Calu3 (cell line): ENCODE measurements around the gene TRA2A. TPM values are rescaled to one million over a fixed set of nuclear protein-coding genes. Genes with fewer than 3 reads are reported as not detected.

ENCODE experiments used
- BruUV-seq: library from RNA; stranded (reverse); fragments of 400-500 nt; replicated peaks from 2 replicates; lab custom pipeline; 2021; lab: Mats Ljungman, UMichigan
- CTCF ChIA-PET: fragments of 300-600 bp; sonication (Branson Sonifier 250); formaldehyde crosslinking; loops from one replicate; lab custom pipeline; 2022; ENCODE audit warnings: antibody characterized with exemption; lab: Charles Lee
- DNase-seq: peaks from one replicate; pipeline ENCODE4 v3.0.0; 2022
- H3K27ac Mint-ChIP-seq: one replicate; pipeline ENCODE4 v1.8.0; 2022; ENCODE audit warnings: mixed read lengths; ENCODE audit not compliant: unreplicated experiment
- H3K27me3 Mint-ChIP-seq: one replicate; pipeline ENCODE4 v1.8.0; 2022; ENCODE audit warnings: mixed read lengths; ENCODE audit not compliant: unreplicated experiment
- H3K36me3 Mint-ChIP-seq: one replicate; pipeline ENCODE4 v1.8.0; 2022; ENCODE audit warnings: mild to moderate bottlenecking, moderate library complexity, mixed read lengths; ENCODE audit not compliant: insufficient read depth, unreplicated experiment
- H3K4me1 Mint-ChIP-seq: one replicate; pipeline ENCODE4 v1.8.0; 2022; ENCODE audit warnings: mild to moderate bottlenecking, low read depth, mixed read lengths; ENCODE audit not compliant: unreplicated experiment
- H3K4me3 Mint-ChIP-seq: one replicate; pipeline ENCODE4 v1.8.0; 2022; ENCODE audit warnings: mild to moderate bottlenecking, low read depth, moderate library complexity, mixed read lengths; ENCODE audit not compliant: unreplicated experiment
- H3K9me3 Mint-ChIP-seq: one replicate; pipeline ENCODE4 v1.8.0; 2022; ENCODE audit warnings: low read depth, mixed read lengths; ENCODE audit not compliant: unreplicated experiment
- CTCF ChIP-seq: fragments of 200-600 bp; IDR thresholded peaks from one replicate; pipeline ENCODE4 v1.8.0; 2022; ENCODE audit warnings: antibody characterized with exemption; ENCODE audit not compliant: unreplicated experiment
- intact Hi-C: fragments of 100-400 bp; cut with micrococcal nuclease; formaldehyde crosslinking; loops from one replicate; pipeline ENCODE4 v1.10.0; 2022; ENCODE audit not compliant: unreplicated experiment
- total RNA-seq: library from RNA; stranded (reverse); gene quantifications from 2 replicates; pipeline ENCODE4 v1.2.3, GENCODE V29; 2022

The TRA2A gene
- total RNA-seq, 1 experiment from 2014 or later: 143 TPM

GRCh38 chr7:23469150-23469960 lies 62.4 kb downstream of the TRA2A start:
- BruUV-seq: no TSS peak
- CTCF ChIA-PET: interaction anchor here (1.2 to 1.3 kb wide), 2 partner anchors 111 to 196 kb away, joined by 4 to 5 read pairs; no protein-coding TSS in a partner anchor

GRCh38 chr7:23468526-23469149 lies 63.1 kb downstream of the TRA2A start:
- Mint-ChIP-seq H3K27ac (peak overlapping the region; percentile 80), H3K27me3 (no peaks in the 10 kb centered on the region), H3K4me3 (peak overlapping the region; percentile 86), H3K4me1 (peaks cover 37% of the 10 kb centered on the region), H3K9me3 (no peaks in the 10 kb centered on the region), H3K36me3 (peaks cover 79% of the 10 kb centered on the region)
- no peak for TF ChIP-seq CTCF
- CTCF ChIA-PET: no interaction called here
- DNase-seq: peak; percentile 42
- BruUV-seq: no TSS peak
- intact Hi-C loops: no loop called here

More at GRCh38 chr7:23469150-23469960, 62.4 kb downstream of the TRA2A start:
- H3K4me3 Mint-ChIP-seq: peak overlapping the region; percentile 86
- intact Hi-C loops: no loop called here
- peaks cover 31% of the 10 kb centered on the region for H3K4me1 Mint-ChIP-seq
- peak; percentile 50 for DNase-seq
- H3K36me3 Mint-ChIP-seq: peaks cover 85% of the 10 kb centered on the region
- TF ChIP-seq CTCF: no peak
- H3K9me3 Mint-ChIP-seq: no peaks in the 10 kb centered on the region
- no peaks in the 10 kb centered on the region for H3K27me3 Mint-ChIP-seq
- peak overlapping the region; percentile 80 for H3K27ac Mint-ChIP-seq

DNA sequence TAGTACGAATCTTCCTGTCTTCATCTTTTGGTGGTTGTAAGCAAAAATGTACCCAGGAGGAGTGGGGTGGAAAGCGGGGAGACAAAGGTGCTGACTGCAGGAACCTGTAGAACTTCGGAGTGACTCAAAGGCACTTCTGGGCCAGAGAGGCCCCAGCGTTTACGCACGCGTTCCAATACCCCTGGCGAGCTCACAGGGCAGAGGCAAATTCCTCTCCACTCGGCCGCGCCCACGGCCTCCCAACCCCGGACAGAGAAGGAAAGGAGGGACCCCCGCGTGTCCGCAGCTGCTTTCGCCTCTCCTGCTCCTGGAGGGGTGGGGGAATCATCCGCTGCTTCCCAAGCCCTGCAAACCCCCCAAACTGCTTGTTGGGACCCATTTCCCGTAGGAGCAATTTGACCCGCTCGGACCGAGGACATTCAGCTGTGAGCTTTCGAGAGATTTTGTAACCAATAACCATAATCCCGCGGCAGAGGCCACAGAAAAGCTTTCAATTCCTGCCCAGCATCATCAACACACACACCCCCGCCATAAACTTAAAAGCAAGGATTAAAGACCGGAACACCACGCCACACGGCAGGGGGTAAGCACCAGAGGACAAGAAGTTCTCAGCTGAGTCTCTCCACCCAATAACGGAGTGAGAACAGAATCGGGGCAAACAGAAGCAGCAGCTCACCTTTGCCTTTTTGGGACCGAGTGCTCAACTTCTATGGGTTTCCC lies 63.8 kb downstream of the TRA2A start:
- H3K27me3 Mint-ChIP-seq: no peaks in the 10 kb centered on the region
- intact Hi-C loops: no loop called here
- no peak for TF ChIP-seq CTCF
- CTCF ChIA-PET: interaction anchor here (0.7 kb wide), 1 partner anchor 195 kb away, joined by 4 read pairs; no protein-coding TSS in a partner anchor
- no peaks in the 10 kb centered on the region for H3K9me3 Mint-ChIP-seq
- H3K4me3 Mint-ChIP-seq: peak overlapping the region; percentile 86
- no TSS peak for BruUV-seq
- peaks cover 37% of the 10 kb centered on the region for H3K4me1 Mint-ChIP-seq
- DNase-seq: peak; percentile 65
- H3K36me3 Mint-ChIP-seq: peaks cover 79% of the 10 kb centered on the region
- peak overlapping the region; percentile 80 for H3K27ac Mint-ChIP-seq

GRCh38 chr7:23467291-23467805 lies 64.4 kb downstream of the TRA2A start:
- H3K36me3 Mint-ChIP-seq: peaks cover 82% of the 10 kb centered on the region
- H3K4me1 Mint-ChIP-seq: peaks cover 43% of the 10 kb centered on the region
- BruUV-seq: no TSS peak
- H3K9me3 Mint-ChIP-seq: no peaks in the 10 kb centered on the region
- peak; percentile 23 for DNase-seq
- TF ChIP-seq CTCF: no peak
- H3K4me3 Mint-ChIP-seq: peak overlapping the region; percentile 86
- CTCF ChIA-PET: interaction anchor here (0.7 kb wide), 1 partner anchor 194 kb away, joined by 4 read pairs; no protein-coding TSS in a partner anchor
- intact Hi-C loops: no loop called here
- peak overlapping the region; percentile 80 for H3K27ac Mint-ChIP-seq
- H3K27me3 Mint-ChIP-seq: no peaks in the 10 kb centered on the region
